Activated CD4-positive, alpha-beta memory T cell treated with anti-CD3 and anti-CD28 coated beads, Interleukin-2, amount 10 ng/mL, durations not matched to agents 7 days and 5 days (primary cell): ENCODE data around the gene UTRN. TPM values are rescaled to one million over a fixed set of nuclear protein-coding genes. Genes with fewer than 3 reads are reported as not detected.
A peak's percentile ranks its signal among the peaks of the same experiment; 100 is the strongest.

Experiments
- CTCF ChIA-PET: fragments of 350-600 bp; sonication (Branson Sonifier 250); formaldehyde crosslinking; loops from one replicate; lab custom pipeline; 2021; ENCODE audit warnings: antibody characterized with exemption, inconsistent platforms; lab: Charles Lee
- POLR2A ChIA-PET: fragments of 350-600 bp; sonication (Branson Sonifier 250); formaldehyde crosslinking; loops from one replicate; lab custom pipeline; 2021; ENCODE audit warnings: antibody characterized with exemption; lab: Charles Lee
- DNase-seq: peaks from one replicate; pipeline ENCODE4 v3.0.0-alpha.2; 2020
- H3K27ac Mint-ChIP-seq: one replicate; pipeline ENCODE4 v1.8.0; 2021; ENCODE audit warnings: mild to moderate bottlenecking, mixed read lengths
- H3K27me3 Mint-ChIP-seq: one replicate; pipeline ENCODE4 v1.8.0; 2021; ENCODE audit warnings: mixed read lengths
- H3K36me3 Mint-ChIP-seq: one replicate; pipeline ENCODE4 v1.8.0; 2021; ENCODE audit warnings: low read depth, mixed read lengths
- H3K4me1 Mint-ChIP-seq: one replicate; pipeline ENCODE4 v1.8.0; 2021; ENCODE audit warnings: mixed read lengths
- H3K4me3 Mint-ChIP-seq: one replicate; pipeline ENCODE4 v1.8.0; 2021; ENCODE audit warnings: mild to moderate bottlenecking, mixed read lengths
- H3K9me3 Mint-ChIP-seq: one replicate; pipeline ENCODE4 v1.8.0; 2021; ENCODE audit warnings: mixed read lengths
- total RNA-seq, 2 experiments: library from RNA; stranded (reverse); gene quantifications; one replicate each; pipeline ENCODE4 v1.2.3, GENCODE V29; 2021

UTRN gene
- total RNA-seq, 2 experiments from 2014 or later = 140 to 146 TPM

DNA sequence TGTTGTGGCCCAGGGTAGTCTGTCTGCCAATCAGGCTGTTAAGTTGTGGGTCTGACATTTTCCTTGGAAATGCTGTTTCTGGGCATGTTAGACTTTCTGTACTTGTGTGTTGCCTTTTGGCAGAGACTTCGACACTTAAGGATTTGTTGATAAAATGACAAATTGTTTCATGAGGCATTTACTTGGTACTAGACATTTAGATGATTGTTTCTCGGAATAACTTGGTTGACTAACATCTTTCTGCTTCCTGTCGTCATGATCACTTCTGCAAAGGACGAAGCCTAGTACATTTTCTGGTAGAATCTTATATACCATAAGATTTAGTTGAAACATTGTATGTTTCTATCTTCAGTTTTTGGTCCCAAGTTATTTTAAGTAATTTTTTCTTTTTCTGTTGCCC lies 34.1 kb downstream of the UTRN start:
- Mint-ChIP-seq H3K4me3 (no peak overlapping the region), H3K4me1 (peaks cover 12% of the 10 kb centered on the region), H3K36me3 (no peaks in the 10 kb centered on the region), H3K9me3 (no peaks in the 10 kb centered on the region), H3K27me3 (no peaks in the 10 kb centered on the region), H3K27ac (no peak overlapping the region)
- ChIA-PET CTCF (interaction anchor here (1.5 kb wide), 1 partner anchor 103 kb away, joined by 3 read pairs; no protein-coding TSS in a partner anchor), POLR2A (no interaction called here)
- no peak for DNase-seq

DNA sequence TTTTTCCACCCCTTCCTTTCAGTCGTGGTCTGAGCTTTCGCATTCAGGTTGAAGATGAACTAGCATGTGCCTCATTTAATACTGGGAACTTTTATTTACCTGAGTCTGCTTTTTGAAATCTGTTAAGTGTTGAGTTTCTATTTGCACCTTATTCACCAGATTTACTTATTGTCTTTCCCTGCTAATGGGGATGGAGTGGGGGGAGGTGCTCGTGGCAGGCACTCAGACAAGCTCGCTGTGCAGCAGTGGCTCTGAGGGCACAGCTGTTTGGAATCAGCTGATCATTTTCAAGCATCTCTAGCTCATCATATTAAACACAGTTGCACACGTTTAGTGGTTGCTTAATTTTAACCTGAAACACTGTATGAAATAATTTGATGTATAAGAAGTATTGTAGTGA lies 35.6 kb downstream of the UTRN start:
- Mint-ChIP-seq H3K27ac (no peak overlapping the region), H3K36me3 (no peaks in the 10 kb centered on the region), H3K4me3 (no peak overlapping the region), H3K27me3 (no peaks in the 10 kb centered on the region), H3K4me1 (peaks cover 12% of the 10 kb centered on the region), H3K9me3 (no peaks in the 10 kb centered on the region)
- no peak for DNase-seq
- CTCF ChIA-PET = no interaction called here
- POLR2A ChIA-PET = interaction anchor here (0.6 kb wide), 1 partner anchor 23 kb away, joined by 3 read pairs; no protein-coding TSS in a partner anchor

DNA sequence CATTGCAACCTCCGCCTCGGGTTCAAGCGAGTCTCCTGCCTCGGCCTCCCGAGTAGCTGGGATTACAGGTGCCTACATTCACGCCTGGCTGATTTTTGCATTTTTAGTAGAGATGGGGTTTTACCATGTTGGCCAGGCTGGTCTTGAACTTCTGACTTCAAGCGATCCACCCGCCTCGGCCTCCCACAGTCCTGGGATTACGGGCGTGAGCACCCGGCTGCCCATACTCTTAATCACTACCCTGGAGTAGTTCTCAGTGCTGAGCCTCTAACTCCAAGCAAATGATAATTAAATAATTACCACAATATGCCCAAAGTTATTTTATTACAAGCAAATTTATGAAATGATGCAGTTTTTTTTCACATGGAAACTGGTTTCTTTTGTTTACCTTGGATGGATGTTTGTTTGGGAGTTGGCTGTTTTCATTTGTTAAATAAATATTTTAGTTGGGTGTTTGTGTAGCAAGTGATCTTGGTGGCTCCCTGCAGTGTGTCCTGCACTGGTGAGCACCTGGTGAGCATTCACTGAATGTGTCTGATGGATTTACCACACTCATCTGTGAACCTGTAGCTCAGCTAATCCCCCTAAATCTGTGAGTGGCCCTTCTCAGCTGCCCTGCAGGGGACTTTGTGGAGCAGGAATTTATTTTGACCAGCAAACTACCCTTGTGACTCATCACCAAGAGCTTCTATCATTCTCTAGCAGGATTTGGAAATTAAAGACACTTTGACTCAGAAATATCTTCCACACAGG lies 36.9 kb downstream of the UTRN start:
- ChIA-PET POLR2A (no interaction called here), CTCF (interaction anchor here (0.6 kb wide), 1 partner anchor 36 kb away, joined by 3 read pairs; no protein-coding TSS in a partner anchor)
- no peak overlapping the region for H3K4me3 Mint-ChIP-seq

DNA sequence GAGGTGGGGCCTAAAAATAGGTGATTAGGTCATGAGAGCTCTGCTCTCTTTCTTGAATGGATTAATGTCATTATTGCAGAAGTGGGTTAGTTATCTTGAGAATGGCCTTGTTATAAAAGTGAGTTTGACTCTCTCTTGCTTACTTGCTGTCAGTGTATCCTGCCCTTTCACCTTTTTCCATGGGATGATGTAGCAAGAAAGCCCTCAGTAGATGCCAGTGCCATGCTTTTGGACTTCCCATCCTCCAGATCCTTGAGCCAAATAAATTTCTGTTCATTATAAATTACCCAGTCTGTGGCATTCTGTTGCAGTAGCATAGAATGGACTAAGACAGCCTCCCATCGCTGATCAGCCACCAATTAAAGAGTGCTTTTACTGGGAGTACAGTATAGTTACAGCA lies 40.1 kb downstream of the UTRN start:
- POLR2A ChIA-PET = no interaction called here
- no peak overlapping the region for H3K4me3 Mint-ChIP-seq
- no peak overlapping the region for H3K27ac Mint-ChIP-seq
- H3K4me1 Mint-ChIP-seq = peaks cover 3% of the 10 kb centered on the region
- no peak for DNase-seq
- CTCF ChIA-PET = no interaction called here
- no peaks in the 10 kb centered on the region for H3K9me3 Mint-ChIP-seq
- H3K36me3 Mint-ChIP-seq = no peaks in the 10 kb centered on the region
- no peaks in the 10 kb centered on the region for H3K27me3 Mint-ChIP-seq

More for the DNA sequence above, 36.9 kb downstream of the UTRN start:
- no peak for DNase-seq
- no peaks in the 10 kb centered on the region for H3K27me3 Mint-ChIP-seq
- H3K36me3 Mint-ChIP-seq = no peaks in the 10 kb centered on the region
- no peaks in the 10 kb centered on the region for H3K9me3 Mint-ChIP-seq
- H3K27ac Mint-ChIP-seq = no peak overlapping the region
- peaks cover 5% of the 10 kb centered on the region for H3K4me1 Mint-ChIP-seq

DNA sequence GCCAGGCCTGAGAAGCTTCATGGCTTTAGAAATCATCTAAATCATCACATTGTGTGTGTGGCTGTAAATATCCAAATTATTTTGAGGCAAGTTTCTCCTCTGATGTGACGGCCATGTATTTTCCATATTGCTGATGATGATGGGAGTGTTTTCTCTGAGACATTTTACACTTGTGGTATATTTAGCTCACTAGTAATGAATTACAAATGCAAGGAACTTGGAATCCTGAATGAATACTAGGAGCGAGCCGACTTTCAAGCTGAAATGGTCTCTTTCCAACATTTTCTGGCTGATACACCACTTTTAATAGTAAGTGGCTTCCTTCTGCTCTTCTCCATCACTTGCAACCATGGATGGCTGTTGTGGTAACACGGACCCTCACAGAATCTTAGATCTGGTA lies 41.3 kb downstream of the UTRN start:
- Mint-ChIP-seq H3K36me3 (no peaks in the 10 kb centered on the region), H3K27me3 (no peaks in the 10 kb centered on the region), H3K4me1 (no peaks in the 10 kb centered on the region), H3K9me3 (no peaks in the 10 kb centered on the region), H3K4me3 (no peak overlapping the region), H3K27ac (no peak overlapping the region)
- DNase-seq = no peak
- ChIA-PET CTCF (no interaction called here), POLR2A (no interaction called here)

DNA sequence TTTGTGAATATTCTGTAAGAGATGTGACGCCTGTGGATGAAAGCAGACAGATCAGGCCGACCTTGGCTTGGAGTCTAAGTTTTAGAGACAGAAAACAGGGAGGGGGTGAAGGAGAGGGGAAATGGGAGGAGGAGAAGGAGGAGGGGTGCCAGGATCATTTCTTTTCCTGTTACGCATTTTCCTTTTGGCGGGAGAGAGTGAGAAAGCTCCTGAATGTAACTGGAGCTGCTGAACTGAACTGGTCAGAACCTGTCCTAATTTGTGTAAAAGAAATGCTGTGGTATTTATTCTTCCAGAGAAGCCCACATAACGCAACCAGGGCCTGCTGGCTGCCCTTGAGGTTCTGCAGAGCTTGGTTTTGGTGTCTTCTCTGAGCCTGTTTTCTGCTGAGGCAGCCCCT lies 41.9 kb downstream of the UTRN start:
- Mint-ChIP-seq H3K36me3 (no peaks in the 10 kb centered on the region), H3K4me3 (no peak overlapping the region), H3K27ac (no peak overlapping the region), H3K9me3 (no peaks in the 10 kb centered on the region), H3K27me3 (no peaks in the 10 kb centered on the region), H3K4me1 (no peaks in the 10 kb centered on the region)
- POLR2A ChIA-PET = no interaction called here
- no peak for DNase-seq
- CTCF ChIA-PET = no interaction called here

DNA sequence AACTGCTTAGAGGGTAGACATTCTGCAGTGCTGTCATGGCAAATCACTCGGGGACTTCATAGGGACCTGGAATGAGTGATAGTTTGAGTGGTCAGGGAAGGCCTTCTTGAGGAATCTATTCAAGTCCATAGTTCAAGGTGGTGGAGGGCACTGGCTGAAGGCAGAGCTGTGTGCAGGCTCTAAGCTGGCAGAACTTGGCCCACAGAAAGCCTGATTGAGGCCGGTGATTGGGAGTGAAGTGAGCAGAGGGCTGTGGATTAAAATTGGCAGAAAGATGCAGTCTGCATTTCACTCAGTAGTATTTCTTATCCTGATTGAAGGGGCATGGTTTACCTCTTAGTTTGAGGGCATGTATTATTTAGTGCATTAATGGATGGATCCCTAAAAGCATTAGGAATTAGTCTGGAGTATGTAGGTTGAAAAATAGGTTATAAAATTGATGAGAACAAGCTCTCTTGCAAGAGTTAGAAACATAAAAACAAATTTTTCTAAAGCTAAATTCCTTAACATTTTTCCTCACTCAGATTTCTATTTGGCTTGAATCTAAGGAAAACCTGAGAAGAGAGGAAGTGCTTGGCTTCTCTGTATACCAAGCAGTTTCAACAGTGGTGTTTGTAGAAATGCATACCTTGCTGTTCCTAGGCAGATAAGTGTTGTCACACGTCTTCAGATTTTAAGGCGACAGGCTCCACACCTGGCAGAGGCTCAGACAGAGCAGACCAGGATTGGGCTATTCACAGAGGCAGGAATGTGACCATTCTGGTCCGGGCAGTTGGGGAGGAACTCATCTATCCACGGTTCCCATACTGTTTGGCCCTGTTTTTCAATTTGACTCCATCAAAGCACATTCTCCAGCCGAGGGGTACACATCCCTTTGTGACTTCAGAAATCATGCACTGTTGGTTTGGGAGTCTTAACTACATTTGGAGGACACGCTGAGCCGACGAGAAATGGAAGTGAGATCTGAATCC lies 45.2 kb downstream of the UTRN start:
- ChIA-PET POLR2A (no interaction called here), CTCF (no interaction called here)
- no peak for DNase-seq
- Mint-ChIP-seq H3K27me3 (no peaks in the 10 kb centered on the region), H3K4me3 (no peak overlapping the region), H3K27ac (no peak overlapping the region), H3K36me3 (no peaks in the 10 kb centered on the region), H3K4me1 (peaks cover 19% of the 10 kb centered on the region), H3K9me3 (no peaks in the 10 kb centered on the region)

DNA sequence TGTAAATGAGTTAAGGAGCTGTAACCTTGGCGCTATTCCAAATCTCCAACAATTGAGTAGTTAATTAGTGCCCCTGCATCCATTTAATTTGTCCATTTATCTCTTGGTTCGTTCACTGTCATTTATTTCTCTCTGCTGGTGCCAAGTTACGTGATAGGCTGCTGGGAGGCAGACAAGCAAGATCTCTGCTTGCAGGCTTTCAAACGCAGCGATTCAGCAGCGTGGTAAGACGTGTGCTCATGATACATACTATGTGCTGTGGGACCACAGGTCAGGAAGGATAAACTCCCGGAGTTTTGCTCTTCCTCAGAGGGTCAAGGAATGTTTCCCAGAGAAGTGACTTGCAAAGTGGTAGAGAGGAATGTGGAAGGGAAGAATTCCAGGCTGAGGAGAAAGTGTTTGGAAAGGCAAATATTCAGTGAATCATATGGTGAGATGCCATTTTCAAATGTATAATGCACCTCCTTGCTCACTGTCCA lies 46.4 kb downstream of the UTRN start:
- CTCF ChIA-PET = no interaction called here
- Mint-ChIP-seq H3K27me3 (no peaks in the 10 kb centered on the region), H3K4me3 (no peak overlapping the region), H3K4me1 (peaks cover 31% of the 10 kb centered on the region), H3K27ac (no peak overlapping the region), H3K9me3 (no peaks in the 10 kb centered on the region), H3K36me3 (no peaks in the 10 kb centered on the region)
- no peak for DNase-seq
- POLR2A ChIA-PET = no interaction called here

DNA sequence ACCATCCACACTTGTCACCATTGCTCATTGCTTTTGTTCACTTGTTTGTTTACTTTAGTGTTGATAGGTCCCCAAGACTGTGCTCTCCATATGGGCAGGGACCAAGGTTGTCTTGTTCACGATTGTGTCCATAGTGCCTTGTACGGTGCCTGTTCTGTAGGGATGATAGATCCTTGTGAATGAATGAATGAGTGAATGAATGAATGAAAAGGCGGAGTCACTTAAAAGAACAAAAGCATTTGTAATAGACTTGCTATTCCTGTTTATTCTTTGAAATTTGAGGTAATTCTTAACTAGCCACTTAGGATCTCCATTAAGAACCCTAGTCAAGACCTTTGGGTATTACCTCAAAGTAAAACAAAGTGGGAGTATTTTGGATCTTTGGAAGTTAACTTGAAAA lies 47.0 kb downstream of the UTRN start:
- CTCF ChIA-PET = no interaction called here
- no peak for DNase-seq
- no peak overlapping the region for H3K27ac Mint-ChIP-seq

DNA sequence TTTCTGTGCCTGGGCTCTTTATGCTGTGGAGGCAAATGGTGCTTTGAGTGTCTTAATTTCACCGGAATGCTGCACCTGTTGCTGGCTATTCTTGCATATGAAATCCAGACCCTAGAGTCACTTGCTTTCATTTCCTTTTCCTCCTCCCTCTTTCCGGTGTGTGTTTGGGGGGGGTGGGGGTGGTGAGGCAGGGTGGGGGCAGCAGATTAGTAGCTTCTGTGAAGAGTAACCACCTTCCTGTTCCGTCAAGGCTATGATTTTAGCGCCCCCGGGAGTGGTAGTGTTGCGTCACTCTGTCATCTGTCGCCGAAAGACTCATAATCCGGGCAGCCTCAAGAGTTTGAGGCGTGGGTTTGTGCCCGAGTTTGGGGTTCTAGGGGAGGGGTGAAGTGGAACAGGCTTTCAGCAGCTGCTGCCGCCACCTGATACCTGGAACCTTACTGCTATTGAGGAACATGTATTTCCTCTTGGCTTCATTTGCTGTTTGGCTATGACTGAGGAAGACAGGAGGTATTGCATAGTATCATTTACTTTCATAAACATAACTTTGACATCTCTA lies 49.1 kb downstream of the UTRN start:
- H3K36me3 Mint-ChIP-seq = no peaks in the 10 kb centered on the region
- H3K9me3 Mint-ChIP-seq = no peaks in the 10 kb centered on the region
- H3K4me1 Mint-ChIP-seq = peaks cover 46% of the 10 kb centered on the region
- ChIA-PET POLR2A (interaction anchor here (0.9 to 3.2 kb wide), 8 partner anchors 10 to 271 kb away, joined by 3 to 26 read pairs (median 4); no protein-coding TSS in a partner anchor), CTCF (interaction anchor here (1.0 to 2.7 kb wide), 3 partner anchors 10 to 19 kb away, joined by 3 to 8 read pairs (median 4); no protein-coding TSS in a partner anchor)
- H3K4me3 Mint-ChIP-seq = peak overlapping the region; percentile 74
- H3K27me3 Mint-ChIP-seq = no peaks in the 10 kb centered on the region
- H3K27ac Mint-ChIP-seq = peak overlapping the region; percentile 84
- DNase-seq = peak; percentile 70

More for the DNA sequence above, 47.0 kb downstream of the UTRN start:
- Mint-ChIP-seq H3K27me3 (no peaks in the 10 kb centered on the region), H3K36me3 (no peaks in the 10 kb centered on the region), H3K4me1 (peaks cover 37% of the 10 kb centered on the region), H3K4me3 (no peak overlapping the region), H3K9me3 (no peaks in the 10 kb centered on the region)
- POLR2A ChIA-PET = no interaction called here
